Spinal cord (tissue), 10 donors: Measurements from ENCODE around the gene NAPEPLD. TPM values are rescaled to one million over a fixed set of nuclear protein-coding genes. Genes with fewer than 3 reads are reported as not detected.

ENCODE experiments used
- DNase-seq, 6 donors: peaks; one replicate each; pipeline versions ENCODE4 v3.0.0 to v3.0.0-alpha.2; 2013 to 2015; ENCODE audit warnings: low spot score in 6 of 6, low read depth in 4 of 6
- H3K27ac ChIP-seq: one replicate; pipeline ENCODE4 v1.5.1; 2013; ENCODE audit warnings: low read depth, low read length, control low read depth
- H3K27me3 ChIP-seq: one replicate; pipeline ENCODE4 v1.6.1; 2013; ENCODE audit warnings: low read length; ENCODE audit not compliant: control insufficient read depth, insufficient read depth
- H3K36me3 ChIP-seq: one replicate; pipeline ENCODE4 v1.6.1; 2013; ENCODE audit warnings: low read length; ENCODE audit not compliant: control insufficient read depth, insufficient read depth
- H3K4me1 ChIP-seq: one replicate; pipeline ENCODE4 v1.6.1; 2013; ENCODE audit warnings: low read length; ENCODE audit not compliant: control insufficient read depth, insufficient read depth
- H3K4me3 ChIP-seq: one replicate; pipeline ENCODE4 v1.5.1; 2013; ENCODE audit warnings: low read depth, low read length, control low read depth
- H3K9me3 ChIP-seq: one replicate; pipeline ENCODE4 v1.6.1; 2013; ENCODE audit warnings: low read length; ENCODE audit not compliant: control insufficient read depth, insufficient read depth
- WGBS: methylation state at CpG from one replicate; pipeline ENCODE4 v1.1.5; 2013; ENCODE audit warnings: missing lambda C conversion rate; ENCODE audit not compliant: insufficient coverage; 5-methylcytosine and 5-hydroxymethylcytosine counted together
- polyA plus RNA-seq, 2 donors: library from polyadenylated mRNA; unstranded; fragments of 120-200 nt; gene quantifications; one replicate each; pipeline ENCODE4 v1.2.1, GENCODE V29; 2013; ENCODE audit not compliant: insufficient read length in 2 of 2
- total RNA-seq, 2 donors: library from RNA; depleted of rRNA in 1 of 2; stranded (reverse); fragments of 120-200 nt in 1 of 2; fragments of >200 nt in 1 of 2; gene quantifications; one replicate each; pipeline versions ENCODE4 v1.2.3 to v1.2.4, GENCODE V29; 2013 to 2014
- donor health status: healthy.

Gene NAPEPLD
- total and polyA plus RNA-seq, 4 donors, result 26.1 to 46.7 (median 30.1) TPM

DNA sequence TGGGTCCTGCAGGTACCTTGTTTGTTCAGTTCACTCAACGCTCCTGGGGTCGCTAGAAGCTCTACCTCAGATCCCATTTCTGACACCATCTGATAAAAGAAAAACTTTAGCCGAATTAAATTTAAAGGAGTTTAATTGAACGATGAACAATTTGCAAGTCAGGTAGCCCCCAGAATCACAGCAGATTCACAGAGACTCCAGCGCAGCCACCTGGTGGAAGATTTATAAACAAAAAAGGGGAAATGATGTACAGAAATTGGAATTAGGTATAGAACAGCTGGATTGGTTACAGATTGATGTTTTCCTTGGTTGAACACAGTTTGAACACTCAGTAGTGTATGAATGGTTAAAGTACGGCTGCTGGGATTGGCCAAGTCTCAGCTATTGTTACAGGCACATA lies 97.4 kb downstream of the NAPEPLD start:
- Histone ChIP-seq H3K27ac (no peak overlapping the region), H3K9me3 (no peaks in the 10 kb centered on the region)
- WGBS, result 94% methylated on average over 2 of the region's 6 CpGs

More for the DNA sequence above, 97.4 kb downstream of the NAPEPLD start:
- H3K27me3 ChIP-seq, result no peaks in the 10 kb centered on the region
- H3K4me3 ChIP-seq, result no peak overlapping the region
- no peak for DNase-seq
- no peaks in the 10 kb centered on the region for H3K36me3 ChIP-seq
- no peaks in the 10 kb centered on the region for H3K4me1 ChIP-seq

Other genes with a start within 250 kb of the NAPEPLD start
- gene LRRC17, start 236.1 kb downstream of the NAPEPLD start, total RNA-seq, result 100 to 1,000 TPM; 110 to 299 TPM
- gene LRRC17, start 236.1 kb downstream of the NAPEPLD start, polyA plus RNA-seq, result 10 to 100 TPM; 65.1 to 67.6 TPM
- gene FBXL13, start 74.3 kb downstream of the NAPEPLD start, total RNA-seq, result 1 to 10 TPM; 7.2 to 8.9 TPM
- gene FBXL13, start 74.3 kb downstream of the NAPEPLD start, polyA plus RNA-seq, result 1 to 10 TPM; 2.2 to 2.8 TPM
- gene ARMC10, start 74.0 kb downstream of the NAPEPLD start, total RNA-seq, result 10 to 100 TPM; 42.2 to 46.5 TPM
- 10 to 100 TPM; 45.7 to 52.7 TPM for gene ARMC10, start 74.0 kb downstream of the NAPEPLD start, polyA plus RNA-seq
- 10 to 100 TPM; 65.2 to 69.5 TPM for gene PMPCB, start 148.3 kb upstream of the NAPEPLD start, total RNA-seq
- gene PMPCB, start 148.3 kb upstream of the NAPEPLD start, polyA plus RNA-seq, result 10 to 100 TPM; 72.5 to 73.4 TPM
- gene DNAJC2, start 195.7 kb upstream of the NAPEPLD start, total RNA-seq, result 10 to 100 TPM; 16.3 to 22.5 TPM
- 10 to 100 TPM; 26.7 to 28.9 TPM for gene DNAJC2, start 195.7 kb upstream of the NAPEPLD start, polyA plus RNA-seq
- 100 to 1,000 TPM; 118 to 153 TPM for gene PSMC2, start 198.5 kb upstream of the NAPEPLD start, total RNA-seq
- gene PSMC2, start 198.5 kb upstream of the NAPEPLD start, polyA plus RNA-seq, result 100 to 1,000 TPM; 103 to 105 TPM